DND-41 (cell line): ENCODE measurements around the gene GALNT6.

Source experiments
- ATAC-seq: fragments of 200-7000 bp; cut with Tn5 transposase; 3 replicates; pipeline ENCODE4 v1.9.1; 2021; ENCODE audit warnings: low read depth; ENCODE audit not compliant: insufficient read depth
- DNase-seq: peaks from one replicate; pipeline ENCODE4 v3.0.0-alpha.2; 2020
- H2AFZ ChIP-seq: 2 replicates; pipeline ENCODE4 v1.6.0; 2012; ENCODE audit warnings: low read depth, low read length
- H3K27ac ChIP-seq: 2 replicates; pipeline ENCODE4 v1.5.1; 2012; ENCODE audit warnings: low read length, inconsistent platforms
- H3K27me3 ChIP-seq: fragments of 200-600 bp; sonication (generic); 2 replicates; pipeline ENCODE4 v1.6.0; 2012; ENCODE audit warnings: low read length, mild to moderate bottlenecking, inconsistent platforms; ENCODE audit not compliant: insufficient read depth, poor library complexity
- H3K36me3 ChIP-seq: 2 replicates; pipeline ENCODE4 v1.5.1; 2012; ENCODE audit warnings: low read length, inconsistent platforms; ENCODE audit not compliant: insufficient read depth
- H3K4me1 ChIP-seq: 2 replicates; pipeline ENCODE4 v1.5.1; 2012; ENCODE audit warnings: mild to moderate bottlenecking, low read length; ENCODE audit not compliant: insufficient read depth
- H3K4me2 ChIP-seq: 2 replicates; pipeline ENCODE4 v1.6.0; 2012; ENCODE audit warnings: mild to moderate bottlenecking, moderate library complexity, low read length, inconsistent platforms; ENCODE audit not compliant: insufficient read depth
- H3K4me3 ChIP-seq, 2 experiments: fragments of 200-600 bp in 1 of 2; shearing (Covaris generic) in 1 of 2; 2 replicates each; pipeline ENCODE4 v1.5.1; 2012 to 2016; ENCODE audit warnings: inconsistent platforms in 2 of 2, low read length in 2 of 2, mild to moderate bottlenecking in 2 of 2, low read depth in 1 of 2, moderate library complexity in 1 of 2
- H3K79me2 ChIP-seq: 2 replicates; pipeline ENCODE4 v1.6.0; 2012; ENCODE audit warnings: low read length, inconsistent platforms; ENCODE audit not compliant: insufficient read depth
- H3K9ac ChIP-seq: 2 replicates; pipeline ENCODE4 v1.6.0; 2012; ENCODE audit warnings: low read depth, mild to moderate bottlenecking, inconsistent platforms, low read length, moderate library complexity
- H3K9me3 ChIP-seq: 2 replicates; pipeline ENCODE4 v1.5.1; 2012; ENCODE audit warnings: low read length, moderate library complexity, mild to moderate bottlenecking, inconsistent platforms; ENCODE audit not compliant: insufficient read depth, severe bottlenecking
- H4K20me1 ChIP-seq: 2 replicates; pipeline ENCODE4 v1.6.0; 2012; ENCODE audit warnings: low read length; ENCODE audit not compliant: insufficient read depth
- EZH2 ChIP-seq: IDR thresholded peaks from 3 replicates; pipeline ENCODE4 v1.6.1; 2012; ENCODE audit warnings: borderline replicate concordance, low read depth, mild to moderate bottlenecking, moderate library complexity, low read length, inconsistent platforms; ENCODE audit not compliant: severe bottlenecking
- TF ChIP-seq, protein P1 (sequence below): IDR thresholded peaks from 2 replicates; pipeline ENCODE4 v1.5.1; 2012; ENCODE audit warnings: borderline replicate concordance, low read length, moderate library complexity, mild to moderate bottlenecking; ENCODE audit not compliant: poor library complexity, severe bottlenecking; ENCODE audit errors: extremely low read depth

The GALNT6 gene

DNA sequence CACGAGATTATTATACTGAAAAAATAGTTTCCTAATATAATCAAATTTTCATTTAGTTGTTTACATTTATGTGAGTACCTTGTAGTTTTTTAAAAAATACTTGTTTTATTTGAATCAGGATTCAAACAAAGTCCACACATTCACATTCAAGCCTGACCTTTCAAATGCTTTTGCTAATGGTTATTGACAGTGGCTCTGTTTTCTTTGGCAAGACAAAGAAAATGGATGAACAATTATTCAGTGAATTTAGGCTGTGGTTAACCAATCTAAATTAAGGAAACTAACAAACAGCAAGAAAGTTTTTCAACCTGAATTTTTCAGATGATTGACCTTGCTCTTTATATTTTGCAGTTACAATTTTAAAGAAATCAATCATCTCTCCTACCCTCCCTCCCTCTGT lies 43.1 kb upstream of the GALNT6 start:
- ATAC-seq (no peak), DNase-seq (no peak)
- H3K4me3 ChIP-seq: no peak overlapping the region
- no peaks in the 10 kb centered on the region for H3K79me2 ChIP-seq
- no peak overlapping the region for H3K4me2 ChIP-seq
- no peak overlapping the region for H3K27ac ChIP-seq
- no peaks in the 10 kb centered on the region for H3K4me1 ChIP-seq
- no peak overlapping the region for H3K9ac ChIP-seq
- TF ChIP-seq EZH2: no peak
- TF ChIP-seq, protein P1, sequence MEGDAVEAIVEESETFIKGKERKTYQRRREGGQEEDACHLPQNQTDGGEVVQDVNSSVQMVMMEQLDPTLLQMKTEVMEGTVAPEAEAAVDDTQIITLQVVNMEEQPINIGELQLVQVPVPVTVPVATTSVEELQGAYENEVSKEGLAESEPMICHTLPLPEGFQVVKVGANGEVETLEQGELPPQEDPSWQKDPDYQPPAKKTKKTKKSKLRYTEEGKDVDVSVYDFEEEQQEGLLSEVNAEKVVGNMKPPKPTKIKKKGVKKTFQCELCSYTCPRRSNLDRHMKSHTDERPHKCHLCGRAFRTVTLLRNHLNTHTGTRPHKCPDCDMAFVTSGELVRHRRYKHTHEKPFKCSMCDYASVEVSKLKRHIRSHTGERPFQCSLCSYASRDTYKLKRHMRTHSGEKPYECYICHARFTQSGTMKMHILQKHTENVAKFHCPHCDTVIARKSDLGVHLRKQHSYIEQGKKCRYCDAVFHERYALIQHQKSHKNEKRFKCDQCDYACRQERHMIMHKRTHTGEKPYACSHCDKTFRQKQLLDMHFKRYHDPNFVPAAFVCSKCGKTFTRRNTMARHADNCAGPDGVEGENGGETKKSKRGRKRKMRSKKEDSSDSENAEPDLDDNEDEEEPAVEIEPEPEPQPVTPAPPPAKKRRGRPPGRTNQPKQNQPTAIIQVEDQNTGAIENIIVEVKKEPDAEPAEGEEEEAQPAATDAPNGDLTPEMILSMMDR: no peak
- H4K20me1 ChIP-seq: no peaks in the 10 kb centered on the region
- H2AFZ ChIP-seq: no peak overlapping the region
- no peaks in the 10 kb centered on the region for H3K36me3 ChIP-seq
- H3K9me3 ChIP-seq: no peaks in the 10 kb centered on the region
- no peaks in the 10 kb centered on the region for H3K27me3 ChIP-seq

DNA sequence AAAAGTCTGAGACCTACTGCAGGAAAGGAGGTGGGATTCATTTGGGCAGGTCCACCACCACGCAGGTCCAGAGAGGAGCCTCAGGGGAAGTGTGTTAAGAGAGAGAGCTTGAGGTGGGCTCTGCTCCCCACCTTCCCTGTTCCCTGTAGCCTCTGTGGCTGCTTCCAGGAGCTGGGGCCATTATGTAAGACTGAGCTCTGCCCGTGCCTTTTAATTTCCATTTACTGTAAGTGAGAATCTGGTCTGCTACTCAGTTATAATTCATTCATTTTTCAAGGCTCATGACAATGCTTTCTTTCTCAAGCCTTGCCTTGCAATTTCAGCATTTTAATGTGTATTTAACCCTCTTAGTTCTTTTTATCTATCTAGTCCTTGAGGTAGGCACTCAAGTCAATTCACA lies 41.7 kb upstream of the GALNT6 start:
- Histone ChIP-seq H3K36me3 (no peaks in the 10 kb centered on the region), H3K27ac (no peak overlapping the region), H3K4me1 (no peaks in the 10 kb centered on the region), H3K9me3 (no peaks in the 10 kb centered on the region), H4K20me1 (no peaks in the 10 kb centered on the region), H3K9ac (no peak overlapping the region), H2AFZ (no peak overlapping the region), H3K4me2 (no peak overlapping the region), H3K79me2 (no peaks in the 10 kb centered on the region), H3K4me3 (no peak overlapping the region), H3K27me3 (no peaks in the 10 kb centered on the region)
- TF ChIP-seq EZH2: no peak
- TF ChIP-seq, protein P1: no peak
- no peak for DNase-seq
- no peak for ATAC-seq

DNA sequence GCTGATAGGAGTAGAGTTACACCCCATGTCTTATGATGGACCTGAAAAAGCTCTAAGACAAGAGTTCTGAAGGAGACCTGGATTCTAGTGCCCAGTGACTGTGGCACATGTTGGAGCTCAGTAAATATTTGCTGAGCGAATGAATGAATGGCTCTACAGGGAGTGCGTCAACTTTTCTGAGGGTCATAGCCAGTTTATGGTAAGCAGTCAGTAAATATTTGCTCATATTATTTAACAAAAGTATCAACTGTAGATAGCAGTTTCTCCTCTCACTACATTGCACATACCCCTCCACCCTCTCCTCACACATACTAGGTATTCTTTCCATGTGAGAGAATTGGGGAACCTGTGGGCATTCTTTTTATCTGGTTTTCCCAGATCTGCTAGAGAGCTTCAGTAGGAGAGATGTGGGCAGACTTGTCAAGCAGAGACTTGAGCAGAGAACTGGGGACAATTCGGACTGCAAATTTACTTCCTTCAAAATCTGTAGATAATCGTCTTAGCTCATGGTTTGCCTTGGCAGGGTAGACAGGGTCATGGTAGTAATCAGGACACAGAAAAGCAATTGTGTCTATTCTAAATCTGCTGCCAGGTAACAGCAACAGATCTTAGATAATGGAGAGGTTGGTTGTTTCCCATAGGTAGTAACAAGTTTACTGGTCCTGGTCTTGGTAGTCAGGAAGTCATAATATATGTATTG lies 39.1 kb upstream of the GALNT6 start:
- TF ChIP-seq, protein P1: no peak
- TF ChIP-seq EZH2: no peak
- H3K27me3 ChIP-seq: no peaks in the 10 kb centered on the region
- H3K4me1 ChIP-seq: peaks cover 7% of the 10 kb centered on the region
- H3K9ac ChIP-seq: no peak overlapping the region
- no peaks in the 10 kb centered on the region for H3K79me2 ChIP-seq
- no peaks in the 10 kb centered on the region for H3K9me3 ChIP-seq
- no peaks in the 10 kb centered on the region for H4K20me1 ChIP-seq
- no peak overlapping the region for H3K4me3 ChIP-seq
- H3K36me3 ChIP-seq: no peaks in the 10 kb centered on the region
- ATAC-seq: no peak
- H3K4me2 ChIP-seq: no peak overlapping the region
- H3K27ac ChIP-seq: no peak overlapping the region
- H2AFZ ChIP-seq: no peak overlapping the region
- no peak for DNase-seq
